PFSK-1 (cell line): ENCODE measurements around the gene PSMD3.

Experiments used
- FOXP2 ChIP-seq: optimal IDR thresholded peaks from 2 replicates; pipeline ENCODE3; 2011; ENCODE audit warnings: borderline replicate concordance, control low read depth, inconsistent platforms; ENCODE audit not compliant: insufficient read depth; ENCODE audit errors: extremely low read length, extremely low read depth
- POLR2AphosphoS5 ChIP-seq: IDR thresholded peaks from 2 replicates; pipeline ENCODE4 v1.6.1; 2012; ENCODE audit warnings: low read depth, mild to moderate bottlenecking, control low read depth, low read length, moderate library complexity
- REST ChIP-seq, 2 experiments: IDR thresholded peaks; 2 replicates each; pipeline versions ENCODE4 v1.6.1 to v1.8.0; 2011 to 2012; ENCODE audit warnings: low read depth in 2 of 2, low read length in 2 of 2, control low read depth in 1 of 2, inconsistent platforms in 1 of 2, mild to moderate bottlenecking in 1 of 2, moderate library complexity in 1 of 2; ENCODE audit not compliant: insufficient read depth in 1 of 2
- SIN3A ChIP-seq: IDR thresholded peaks from 2 replicates; pipeline ENCODE4 v1.6.1; 2012; ENCODE audit warnings: mild to moderate bottlenecking, low read length, moderate library complexity, borderline replicate concordance; ENCODE audit not compliant: insufficient read depth
- TAF1 ChIP-seq: IDR thresholded peaks from 2 replicates; pipeline ENCODE4 v1.6.1; 2012; ENCODE audit warnings: low read length, control low read depth, borderline replicate concordance; ENCODE audit not compliant: insufficient read depth

The PSMD3 gene

DNA sequence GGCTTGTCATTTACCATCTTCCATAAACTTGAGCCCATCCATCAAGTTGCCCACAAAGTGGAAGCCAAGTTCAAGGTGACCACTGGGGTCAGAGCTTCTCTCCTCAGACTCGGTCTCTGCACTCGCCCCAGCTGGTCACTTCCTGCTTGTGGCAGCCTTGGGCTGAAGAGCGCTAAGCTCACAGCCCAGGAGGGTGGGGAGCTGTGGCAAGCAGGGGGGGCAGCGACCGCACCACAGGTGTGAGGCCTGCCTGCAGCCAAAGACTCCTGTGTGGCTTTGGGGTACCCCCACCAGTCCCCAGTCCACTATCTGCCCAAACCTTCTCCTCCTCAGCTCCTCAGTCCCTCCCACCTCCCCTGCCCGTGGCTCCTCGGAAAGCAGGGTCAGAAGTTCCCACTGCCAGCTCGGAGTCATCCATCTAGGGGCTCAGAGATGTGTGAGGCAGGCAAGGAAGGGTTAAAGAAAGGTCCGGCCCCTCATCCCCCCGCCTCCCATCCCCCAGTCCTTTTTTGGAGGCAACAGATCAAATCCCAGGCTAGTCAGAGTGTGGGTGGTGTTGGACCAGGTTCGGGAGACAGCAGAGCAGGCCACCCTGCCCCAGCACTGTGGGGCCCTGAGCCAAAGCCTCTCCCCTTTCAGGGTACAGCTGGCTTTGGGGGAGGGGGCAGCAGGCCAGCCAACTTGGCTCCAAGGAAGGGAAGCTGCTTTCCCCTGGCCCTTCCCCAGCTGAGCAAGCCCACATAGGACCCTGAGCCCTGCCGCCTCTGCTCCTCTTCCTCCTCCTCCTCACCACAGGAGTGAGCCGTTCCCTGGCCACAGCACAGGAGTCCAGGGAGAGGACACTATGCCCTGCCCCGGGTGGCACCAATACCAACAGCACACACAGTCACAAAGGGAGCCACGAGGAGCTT lies 37.9 kb downstream of the PSMD3 start:
- TF ChIP-seq SIN3A (no peak), POLR2AphosphoS5 (no peak), TAF1 (no peak), REST (IDR thresholded peaks at IDR 0.05; ENCODE audit: insufficient read depth in 1 of 2, low read depth in 2 of 2, low read length in 2 of 2) (no peak), FOXP2 (no peak)

GRCh38 chr17:40019140-40019991 lies 38.8 kb downstream of the PSMD3 start:
- TF ChIP-seq TAF1 = no peak

DNA sequence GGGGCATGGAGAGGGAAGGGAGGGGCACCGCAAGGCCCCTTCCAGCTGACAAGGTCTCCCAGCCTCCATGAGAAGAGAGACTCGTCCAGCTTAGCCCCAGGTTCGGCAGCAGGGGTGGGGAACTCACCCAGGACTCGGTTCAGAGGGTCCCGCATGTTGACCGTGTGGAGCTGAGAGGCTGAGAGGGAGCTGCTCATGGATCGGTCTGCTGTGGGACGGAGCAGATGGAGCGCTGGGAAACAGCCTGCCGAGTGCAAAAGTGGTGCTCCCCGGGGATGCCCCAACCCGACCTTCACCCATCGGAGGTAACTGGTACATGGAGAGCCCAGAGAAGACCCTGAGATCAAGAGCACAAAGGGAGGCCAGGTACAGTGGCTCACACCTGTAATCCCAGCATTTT lies 39.5 kb downstream of the PSMD3 start:
- TF ChIP-seq FOXP2 = no peak
- no peak for TF ChIP-seq TAF1
- TF ChIP-seq SIN3A = no peak
- no peak for TF ChIP-seq REST (IDR thresholded peaks at IDR 0.05; ENCODE audit: insufficient read depth in 1 of 2, low read depth in 2 of 2, low read length in 2 of 2)
- no peak for TF ChIP-seq POLR2AphosphoS5

DNA sequence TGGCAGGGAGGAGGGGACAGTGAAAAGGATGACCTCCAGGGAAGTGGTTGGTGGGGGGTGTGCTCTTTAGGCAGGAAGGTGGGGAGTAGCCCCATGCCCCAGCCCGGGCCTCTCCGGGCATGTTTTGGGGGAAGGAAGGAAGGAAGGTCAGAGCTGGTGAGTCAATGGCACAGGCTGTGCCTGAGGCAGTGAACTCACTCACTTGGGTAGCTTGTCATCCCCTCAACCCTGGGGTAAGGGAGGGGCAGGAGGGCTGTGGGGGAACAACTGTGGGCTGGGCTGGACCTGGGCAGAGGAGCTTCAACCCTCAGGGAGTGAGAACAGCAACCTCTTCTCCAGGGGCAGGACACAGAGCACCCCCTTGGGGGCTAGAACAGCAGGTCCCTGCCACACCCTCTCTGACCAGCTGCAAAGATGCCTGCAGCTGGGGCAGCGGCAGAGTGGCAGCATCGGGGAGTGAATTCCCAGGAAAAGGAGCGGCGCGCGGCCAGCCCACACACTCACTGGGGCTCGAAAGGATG lies 40.9 kb downstream of the PSMD3 start:
- peak in 1 of 2 experiments; percentile 47; a peak in 1 of 4 replicates for TF ChIP-seq REST (IDR thresholded peaks at IDR 0.05; ENCODE audit: insufficient read depth in 1 of 2, low read depth in 2 of 2, low read length in 2 of 2)
- TF ChIP-seq TAF1 = no peak
- TF ChIP-seq SIN3A = no peak

- TF ChIP-seq POLR2AphosphoS5 (no peak), TAF1 (no peak), FOXP2 (no peak), REST (IDR thresholded peaks at IDR 0.05; ENCODE audit: insufficient read depth in 1 of 2, low read depth in 2 of 2, low read length in 2 of 2) (no peak)
These were observed 41.9 kb downstream of the PSMD3 start for GRCh38 chr17:40022497-40022896.
